SU-DHL-6 (cell line): ENCODE data around the gene DIAPH3.

ENCODE experiments used
- H2AFZ ChIP-seq: fragments of 200-600 bp; sonication (generic); 2 replicates; pipeline ENCODE4 v1.6.1; 2014; ENCODE audit warnings: low read depth, mild to moderate bottlenecking, moderate library complexity, mixed read lengths, antibody characterized with exemption, low read length; ENCODE audit not compliant: severe bottlenecking
- H3F3A ChIP-seq: fragments of 200-600 bp; shearing (Covaris generic); 2 replicates; pipeline ENCODE4 v1.6.0; 2016; ENCODE audit warnings: antibody characterized with exemption, mild to moderate bottlenecking; ENCODE audit not compliant: insufficient read depth
- H3K27ac ChIP-seq: fragments of 200-600 bp; sonication (generic); 2 replicates; pipeline ENCODE4 v1.5.1; 2016; ENCODE audit warnings: low read depth, mild to moderate bottlenecking, low read length, moderate library complexity, mixed read lengths
- H3K27me3 ChIP-seq: fragments of 200-600 bp; sonication (generic), shearing (Covaris generic); 2 replicates; pipeline ENCODE4 v1.6.0; 2014; ENCODE audit warnings: mild to moderate bottlenecking, low read length
- H3K36me3 ChIP-seq: fragments of 200-600 bp; sonication (generic); 2 replicates; pipeline ENCODE4 v1.6.1; 2014; ENCODE audit warnings: mild to moderate bottlenecking, low read length, mixed read lengths
- H3K4me2 ChIP-seq: fragments of 300-600, 200-600 bp; shearing (Covaris generic), sonication (generic); 2 replicates; pipeline ENCODE4 v1.6.0; 2014; ENCODE audit warnings: low read length, low read depth, mild to moderate bottlenecking; ENCODE audit not compliant: poor library complexity, severe bottlenecking
- H3K4me3 ChIP-seq: fragments of 200-600 bp; sonication (generic); 2 replicates; pipeline ENCODE4 v1.5.1; 2014; ENCODE audit warnings: antibody characterized with exemption, low read length, mild to moderate bottlenecking, mixed read lengths; ENCODE audit not compliant: insufficient read depth, poor library complexity, severe bottlenecking
- H3K79me2 ChIP-seq: fragments of 200-600 bp; sonication (generic); 2 replicates; pipeline ENCODE4 v1.6.1; 2014; ENCODE audit warnings: mild to moderate bottlenecking, low read length, moderate library complexity; ENCODE audit not compliant: insufficient read depth
- H3K9ac ChIP-seq: fragments of 200-600 bp; sonication (generic); 2 replicates; pipeline ENCODE4 v1.7.0; 2014; ENCODE audit warnings: mild to moderate bottlenecking, low read length
- H3K9me2 ChIP-seq: fragments of 200-600 bp; sonication (generic); replicated peaks from 2 replicates; pipeline ENCODE4 v1.6.1; 2014; ENCODE audit warnings: low read length; ENCODE audit not compliant: insufficient read depth
- H3K9me3 ChIP-seq: fragments of 200-600 bp; sonication (generic); 2 replicates; pipeline ENCODE4 v1.6.1; 2014; ENCODE audit warnings: low read length, mixed read lengths; ENCODE audit not compliant: insufficient read depth
- H4K20me1 ChIP-seq: fragments of 200-600 bp; sonication (generic); 2 replicates; pipeline ENCODE4 v1.6.1; 2014; ENCODE audit warnings: low read depth, mild to moderate bottlenecking, antibody characterized with exemption, low read length, moderate library complexity, mixed read lengths
- CTCF ChIP-seq: fragments of 200-600 bp; sonication (generic); IDR thresholded peaks from one replicate; pipeline ENCODE4 v1.5.1; 2017; ENCODE audit warnings: antibody characterized with exemption, mild to moderate bottlenecking, low read length, moderate library complexity; ENCODE audit not compliant: insufficient read depth, poor library complexity, severe bottlenecking
- EZH2phosphoT487 ChIP-seq: fragments of 200-600 bp; sonication (generic), shearing (Covaris generic); conservative IDR thresholded peaks from 2 replicates; pipeline ENCODE4 v1.6.1; 2018; ENCODE audit warnings: mild to moderate bottlenecking, antibody characterized with exemption, low read length, moderate library complexity, mixed read lengths

The DIAPH3 gene

GRCh38 chr13:60109285-60109684, 54.4 kb downstream of the DIAPH3 start:
- Histone ChIP-seq H3K9me3 (no peaks in the 10 kb centered on the region; the same call in 1 of the 2 replicates), H3K4me2 (no peak overlapping the region), H3K79me2 (no peaks in the 10 kb centered on the region; the same call in none of the 2 replicates), H3K9me2 (no peaks in the 10 kb centered on the region), H4K20me1 (no peaks in the 10 kb centered on the region), H3K9ac (no peak overlapping the region), H3K4me3 (no peak overlapping the region), H3K36me3 (peaks cover 13% of the 10 kb centered on the region; the same call in 1 of the 2 replicates), H3F3A (no peaks in the 10 kb centered on the region), H3K27me3 (no peaks in the 10 kb centered on the region), H2AFZ (no peak overlapping the region), H3K27ac (no peak overlapping the region)
- no peak for TF ChIP-seq CTCF

GRCh38 chr13:60108589-60108988, 55.1 kb downstream of the DIAPH3 start:
- Histone ChIP-seq H3F3A (no peaks in the 10 kb centered on the region), H3K9me3 (no peaks in the 10 kb centered on the region), H3K79me2 (no peaks in the 10 kb centered on the region; the same call in none of the 2 replicates), H4K20me1 (no peaks in the 10 kb centered on the region), H3K36me3 (peaks cover 7% of the 10 kb centered on the region; the same call in 1 of the 2 replicates), H3K9ac (no peak overlapping the region), H3K9me2 (no peaks in the 10 kb centered on the region), H2AFZ (no peak overlapping the region), H3K27me3 (no peaks in the 10 kb centered on the region), H3K4me2 (no peak overlapping the region), H3K4me3 (no peak overlapping the region), H3K27ac (no peak overlapping the region)
- TF ChIP-seq EZH2phosphoT487 (no peak), CTCF (no peak)

- Histone ChIP-seq H3K36me3 (peaks cover 9% of the 10 kb centered on the region; the same call in 1 of the 2 replicates), H3K9me2 (no peaks in the 10 kb centered on the region), H3F3A (no peaks in the 10 kb centered on the region), H3K27ac (no peak overlapping the region), H3K9me3 (no peaks in the 10 kb centered on the region), H3K27me3 (no peaks in the 10 kb centered on the region), H3K79me2 (peaks cover 15% of the 10 kb centered on the region), H4K20me1 (no peaks in the 10 kb centered on the region), H3K9ac (no peak overlapping the region), H3K4me3 (no peak overlapping the region), H2AFZ (no peak overlapping the region), H3K4me2 (no peak overlapping the region)
- TF ChIP-seq CTCF (no peak), EZH2phosphoT487 (no peak)
These were observed 63.9 kb downstream of the DIAPH3 start for GRCh38 chr13:60099631-60100420.
